Measurements from ENCODE around the gene SERPINB1.

DNA sequence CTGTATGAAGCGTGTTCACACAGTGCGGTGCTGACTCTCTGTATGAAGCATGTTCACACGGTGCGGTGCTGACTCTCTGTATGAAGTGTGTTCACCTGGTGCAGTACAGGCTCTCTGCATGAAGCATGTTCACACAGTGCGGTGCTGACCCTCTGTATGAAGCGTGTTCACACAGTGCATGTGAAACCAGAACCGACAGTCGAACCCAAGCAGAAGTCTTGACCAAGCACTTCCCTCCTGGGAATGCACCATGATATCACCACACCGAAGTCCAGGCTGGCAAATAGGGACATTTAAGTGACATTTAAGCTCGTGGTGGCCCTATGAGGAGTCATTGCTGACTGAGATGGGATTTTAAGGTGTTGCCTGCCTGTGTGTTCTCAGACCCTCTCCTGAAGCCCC is 11.3 kb upstream of the SERPINB1 start:
- TF ChIP-seq GATA3 (IDR thresholded peaks at IDR 0.05; ENCODE audit: low read depth, low read length) (no peak), GATA2 (IDR thresholded peaks at IDR 0.05; ENCODE audit: low read depth, low read length) (no peak)
